UCSD-AML1 (cell line): ENCODE measurements around the gene MBNL3.
"Not testable (repeated sequence)": the region's sequence is repeated elsewhere in the genome, so short reads cannot be mapped to it uniquely, and the experiment has no call there.

ENCODE experiments used
- DNase-seq: peaks from one replicate; lab custom pipeline; 2025; ENCODE audit not compliant: unreplicated experiment; lab: John Stamatoyannopoulos, UW

Gene MBNL3

GRCh38 chrX:132378281-132378680 is 110.6 kb downstream of the MBNL3 start:
- no peak for DNase-seq

GRCh38 chrX:132375941-132376340 is 112.9 kb downstream of the MBNL3 start:
- no peak for DNase-seq

- no peak for DNase-seq
These were observed 115.2 kb downstream of the MBNL3 start for GRCh38 chrX:132373610-132374009.

- no peak for DNase-seq
These were observed 119.1 kb downstream of the MBNL3 start for GRCh38 chrX:132369617-132370326.

GRCh38 chrX:132367984-132368383 is 120.9 kb downstream of the MBNL3 start:
- DNase-seq, result no peak

- no peak for DNase-seq
These were observed 121.5 kb downstream of the MBNL3 start for GRCh38 chrX:132367314-132367713.

GRCh38 chrX:132365490-132365889 is 123.3 kb downstream of the MBNL3 start:
- no peak for DNase-seq

- DNase-seq, result no peak
These were observed 124.5 kb downstream of the MBNL3 start for GRCh38 chrX:132364313-132364712.

GRCh38 chrX:132353430-132353829 is 135.4 kb downstream of the MBNL3 start:
- no peak for DNase-seq

- DNase-seq, result no peak
These were observed 152.7 kb downstream of the MBNL3 start for GRCh38 chrX:132336172-132336571.

GRCh38 chrX:132333351-132333750 is 155.5 kb downstream of the MBNL3 start:
- no peak for DNase-seq

GRCh38 chrX:132331532-132331931 is 157.3 kb downstream of the MBNL3 start:
- no peak for DNase-seq

GRCh38 chrX:132331000-132331399 is 157.8 kb downstream of the MBNL3 start:
- no peak for DNase-seq

- no peak for DNase-seq
These were observed 158.6 kb downstream of the MBNL3 start for GRCh38 chrX:132330156-132330729.

GRCh38 chrX:132326960-132327359 is 161.9 kb downstream of the MBNL3 start:
- not testable (repeated sequence) for DNase-seq
